HG03342 (cell line): ENCODE results near the gene KCNIP4.

ENCODE experiments used
- ATAC-seq: cut with Tn5 transposase; IDR thresholded peaks from one replicate; pipeline ENCODE4 v1.9.1; 2021; ENCODE audit warnings: mild to moderate bottlenecking, moderate library complexity; ENCODE audit not compliant: unreplicated experiment

The KCNIP4 gene

GRCh38 chr4:21476757-21477156 is 471.8 kb downstream of the KCNIP4 start:
- no peak for ATAC-seq

- ATAC-seq = no peak
These were observed 474.4 kb downstream of the KCNIP4 start for GRCh38 chr4:21474195-21474594.

DNA sequence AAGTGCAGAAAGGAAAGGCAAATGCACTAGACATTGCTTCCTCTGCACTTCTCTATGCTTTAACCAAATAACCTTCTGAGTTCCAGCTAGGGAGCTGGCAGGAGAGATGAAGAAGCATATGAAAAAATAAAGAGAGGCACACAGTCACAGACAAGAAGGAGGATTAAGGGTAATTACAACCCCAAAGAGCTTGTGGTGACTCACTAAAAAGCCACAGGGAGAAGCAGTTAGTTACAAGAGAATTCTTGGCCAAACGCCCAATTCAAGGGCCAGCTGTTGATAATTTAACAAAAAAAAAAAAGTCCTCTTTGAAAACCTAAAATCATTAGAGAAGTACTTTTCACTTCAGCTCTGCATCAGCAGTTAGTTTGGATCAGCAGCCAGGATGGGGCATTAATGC is 478.0 kb downstream of the KCNIP4 start:
- ATAC-seq = no peak

DNA sequence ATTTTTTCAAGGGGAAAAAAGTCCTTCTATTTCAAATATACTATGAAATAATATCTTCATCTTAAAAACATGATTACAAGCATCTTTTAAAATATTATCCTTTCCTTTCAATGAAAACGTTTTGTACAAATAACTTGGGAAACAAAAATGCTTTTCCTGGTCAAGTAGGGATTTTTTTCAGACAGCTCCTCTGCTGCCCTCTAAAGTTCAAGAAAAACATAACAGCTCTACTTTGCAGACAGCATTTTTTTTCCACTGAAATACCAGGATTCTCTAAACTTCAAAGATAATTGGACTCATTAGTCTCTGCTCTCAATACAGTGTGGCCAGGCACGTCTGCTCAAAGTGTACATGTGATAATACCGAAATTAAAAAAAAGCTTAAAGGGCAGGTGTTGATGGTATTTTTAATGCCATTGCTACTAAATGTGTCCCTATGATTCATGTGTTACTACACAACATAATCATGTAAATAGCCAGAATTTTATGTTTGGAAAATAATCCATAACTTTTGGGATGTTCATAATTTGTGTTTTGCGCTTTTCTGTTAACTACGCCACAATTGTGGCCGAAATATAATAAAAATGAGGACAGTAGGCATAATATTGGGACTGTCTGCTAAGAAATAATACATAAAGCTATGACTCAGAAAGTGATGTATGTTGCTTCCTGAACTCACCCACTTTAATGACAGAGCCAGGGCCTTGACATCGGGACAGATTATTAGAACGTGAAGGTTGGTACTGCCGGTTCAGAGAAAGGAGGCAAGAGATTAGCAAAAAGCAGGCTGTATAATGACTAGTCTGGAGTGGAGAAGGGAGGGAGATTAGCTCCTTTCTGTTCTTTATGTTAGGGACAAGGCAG is 478.9 kb downstream of the KCNIP4 start:
- ATAC-seq = no peak

DNA sequence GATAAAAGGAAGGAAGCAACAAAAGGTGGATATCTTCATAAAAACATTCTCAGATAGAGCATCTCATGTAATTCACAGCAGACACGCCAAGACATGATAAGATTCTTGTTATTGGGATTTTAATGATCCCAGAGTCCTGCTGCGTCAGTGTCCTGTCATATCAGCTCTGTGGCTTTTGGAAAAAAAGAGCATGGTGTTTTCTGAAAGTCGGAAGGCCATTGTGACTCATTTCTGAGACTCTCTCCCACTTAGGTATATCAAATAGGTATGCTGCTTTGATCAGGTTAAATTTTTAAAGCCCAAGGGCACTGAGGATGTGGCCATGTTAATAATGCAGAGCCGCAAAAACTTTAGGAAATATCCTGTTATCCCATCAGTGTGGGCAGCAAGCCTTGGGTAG is 481.0 kb downstream of the KCNIP4 start:
- no peak for ATAC-seq

GRCh38 chr4:21457086-21457840 is 491.3 kb downstream of the KCNIP4 start:
- no peak for ATAC-seq

DNA sequence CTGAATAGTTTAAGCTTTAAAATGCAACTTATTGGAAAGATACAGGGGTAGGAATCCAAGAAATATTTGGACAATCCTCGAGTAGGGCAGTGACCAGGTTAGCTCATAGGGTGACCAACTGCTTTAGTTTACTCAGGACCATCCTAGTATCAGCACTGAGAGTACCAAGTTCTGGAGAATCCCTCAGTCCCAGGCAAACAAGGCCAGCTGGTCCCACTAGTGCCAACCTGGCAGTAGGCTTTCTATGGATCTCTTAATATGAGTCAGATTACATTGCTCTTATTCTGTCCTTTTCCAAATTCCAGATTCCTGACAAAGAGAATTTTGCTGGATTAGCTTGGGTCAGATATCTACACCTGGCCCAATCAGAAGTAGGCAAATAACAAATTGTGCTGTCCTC is 493.7 kb downstream of the KCNIP4 start:
- no peak for ATAC-seq

DNA sequence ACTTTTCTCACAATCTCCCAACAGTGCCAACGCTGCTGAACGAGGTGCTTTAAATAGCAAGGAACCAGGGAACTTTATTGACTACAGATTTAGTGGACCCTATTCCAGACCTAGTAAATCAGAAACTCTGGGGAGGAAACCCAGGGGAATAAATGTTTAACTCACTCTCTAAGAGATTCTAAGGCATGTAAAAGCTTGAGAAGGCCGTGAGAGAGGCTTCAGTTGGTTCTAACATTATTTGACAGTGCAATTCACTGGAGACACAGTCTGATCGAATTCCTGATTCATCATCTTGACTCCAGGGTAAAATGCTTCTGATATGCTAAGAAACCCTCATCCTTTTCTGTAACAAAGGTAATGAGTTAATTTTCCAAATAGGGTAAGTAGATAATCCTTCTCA is 494.4 kb downstream of the KCNIP4 start:
- ATAC-seq = no peak

- no peak for ATAC-seq
These were observed 495.6 kb downstream of the KCNIP4 start for GRCh38 chr4:21452931-21453330.

DNA sequence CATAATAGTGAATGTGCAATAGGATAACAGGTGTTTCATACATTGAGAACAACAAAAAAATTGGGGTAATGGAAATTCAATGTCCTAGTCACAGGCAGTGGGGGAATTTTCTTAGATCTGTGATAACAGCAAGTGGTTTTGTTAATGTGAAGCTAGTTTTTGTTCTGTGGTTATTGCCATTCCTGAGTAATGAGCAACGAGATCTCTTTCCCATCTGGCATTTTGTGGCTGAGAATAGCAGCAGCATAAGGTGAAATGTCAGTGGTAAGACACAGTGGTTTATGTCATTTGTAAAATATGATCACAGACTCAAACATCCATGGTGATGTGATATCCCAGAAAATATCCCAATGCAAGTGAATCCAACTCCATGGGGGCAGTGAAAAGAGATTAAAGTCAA is 497.5 kb downstream of the KCNIP4 start:
- ATAC-seq = no peak

DNA sequence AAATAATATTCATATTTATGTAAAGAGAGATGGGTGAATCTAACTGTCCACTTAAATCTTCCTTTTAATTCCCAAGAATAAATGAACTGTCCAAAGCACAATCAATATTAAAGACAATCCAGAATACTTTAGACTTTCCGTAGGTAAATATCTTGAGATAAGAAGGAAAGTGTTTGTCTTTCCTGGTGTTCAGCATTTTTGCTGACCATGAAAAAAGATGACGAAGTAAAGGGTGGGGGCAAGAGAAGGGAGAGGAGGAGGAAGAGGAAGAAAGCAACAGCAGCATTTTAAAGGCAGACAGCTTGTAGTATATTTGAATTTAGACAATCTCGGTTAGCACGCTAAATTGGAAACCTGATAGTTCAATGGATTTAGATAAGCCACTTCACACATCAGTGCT is 498.2 kb downstream of the KCNIP4 start:
- no peak for ATAC-seq

- ATAC-seq = no peak
These were observed 501.1 kb downstream of the KCNIP4 start for GRCh38 chr4:21447301-21448054.

DNA sequence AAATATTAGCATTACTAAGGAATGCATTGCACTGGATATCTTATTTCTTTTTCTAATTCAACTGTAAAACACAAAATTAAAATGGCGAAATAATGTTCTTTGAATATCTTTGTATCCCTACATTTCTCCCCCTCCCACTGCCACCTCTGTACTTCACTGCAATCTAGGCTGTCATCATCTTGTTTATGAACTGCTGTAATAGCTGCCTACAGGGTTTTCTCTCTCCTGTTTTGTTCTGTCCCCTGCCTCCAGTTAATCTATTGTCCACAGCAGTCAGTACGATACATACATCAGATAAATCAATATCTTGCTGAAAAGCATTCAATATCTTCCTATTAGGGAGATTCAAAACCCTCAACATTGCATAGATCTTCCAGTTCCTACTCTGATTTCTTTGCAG is 528.4 kb downstream of the KCNIP4 start:
- no peak for ATAC-seq

GRCh38 chr4:21415728-21416127 is 532.8 kb downstream of the KCNIP4 start:
- no peak for ATAC-seq

- no peak for ATAC-seq
These were observed 534.7 kb downstream of the KCNIP4 start for GRCh38 chr4:21413807-21414370.

GRCh38 chr4:21411086-21411485 is 537.5 kb downstream of the KCNIP4 start:
- no peak for ATAC-seq

GRCh38 chr4:21410372-21410771 is 538.2 kb downstream of the KCNIP4 start:
- no peak for ATAC-seq

DNA sequence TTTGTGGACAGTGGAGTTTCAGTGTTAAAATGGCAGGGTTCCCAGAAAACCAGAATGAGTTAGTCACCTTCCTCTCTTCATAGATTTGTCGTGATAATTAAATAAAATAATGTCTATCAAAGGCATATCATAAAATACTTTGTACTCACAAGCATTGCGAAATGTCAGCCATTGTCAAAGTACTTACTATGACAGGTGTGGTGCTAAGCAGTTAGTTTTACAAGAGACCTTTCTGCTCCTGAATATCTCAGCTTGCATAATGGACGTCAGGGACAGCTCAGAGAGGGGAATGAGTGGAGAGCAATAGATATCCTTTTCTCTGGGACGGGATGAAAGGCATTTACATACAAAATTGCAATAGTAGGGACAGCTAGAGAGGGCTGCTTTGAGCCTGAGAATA is 560.9 kb downstream of the KCNIP4 start:
- no peak for ATAC-seq

DNA sequence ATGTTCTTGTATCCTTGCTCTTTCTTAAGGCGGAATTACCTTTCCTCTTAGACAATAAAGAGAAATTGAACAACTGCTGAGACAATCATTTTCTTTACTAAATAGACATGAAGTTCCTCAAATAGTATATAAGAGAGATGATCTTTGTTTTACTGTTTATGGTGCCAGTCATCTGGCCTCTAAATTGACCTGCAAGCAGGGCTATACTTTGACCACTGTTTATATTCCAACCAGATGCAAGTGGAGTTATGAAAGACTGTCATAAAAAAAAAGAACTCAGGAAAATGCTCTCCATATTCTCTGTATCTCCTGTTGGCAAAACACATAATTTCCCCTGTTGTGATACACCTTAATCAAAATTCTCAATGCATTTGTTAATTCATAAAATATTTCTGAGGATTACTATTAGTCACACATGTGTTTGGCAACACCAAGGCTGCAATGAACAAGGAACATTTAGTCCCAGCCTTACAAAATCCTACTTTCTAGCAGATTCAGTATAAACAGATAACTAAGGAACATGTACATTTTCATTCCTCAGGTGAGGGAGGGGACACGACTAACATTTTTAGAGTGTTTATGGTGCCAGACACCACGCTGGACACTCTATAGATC is 562.3 kb downstream of the KCNIP4 start:
- no peak for ATAC-seq

DNA sequence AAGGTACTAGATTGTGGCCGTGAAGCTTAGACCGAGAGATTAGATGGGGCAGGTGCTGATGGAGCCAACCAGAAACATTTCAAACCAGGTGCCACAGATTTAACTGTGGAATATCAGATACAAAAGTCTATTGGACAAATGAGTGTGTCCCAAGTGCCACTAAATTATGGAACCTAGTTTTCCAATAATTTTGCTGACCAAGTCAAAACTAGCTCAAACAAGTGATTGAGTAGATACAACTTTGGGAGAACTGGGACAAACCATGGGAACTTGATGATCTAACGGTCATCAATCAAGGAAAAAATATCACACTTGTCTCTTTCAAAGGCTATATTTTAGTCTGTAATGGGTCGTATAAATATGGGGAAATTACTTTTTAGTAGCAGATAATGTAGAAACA is 562.9 kb downstream of the KCNIP4 start:
- ATAC-seq = no peak

GRCh38 chr4:21384609-21385008 is 564.0 kb downstream of the KCNIP4 start:
- ATAC-seq = no peak
